ENCODE results near the gene ADORA1.

ADORA1 gene

GRCh38 chr1:203159844-203160243 lies 32.3 kb downstream of the ADORA1 start:
- DNase-seq (ENCODE audit: low read depth): no peak

DNA sequence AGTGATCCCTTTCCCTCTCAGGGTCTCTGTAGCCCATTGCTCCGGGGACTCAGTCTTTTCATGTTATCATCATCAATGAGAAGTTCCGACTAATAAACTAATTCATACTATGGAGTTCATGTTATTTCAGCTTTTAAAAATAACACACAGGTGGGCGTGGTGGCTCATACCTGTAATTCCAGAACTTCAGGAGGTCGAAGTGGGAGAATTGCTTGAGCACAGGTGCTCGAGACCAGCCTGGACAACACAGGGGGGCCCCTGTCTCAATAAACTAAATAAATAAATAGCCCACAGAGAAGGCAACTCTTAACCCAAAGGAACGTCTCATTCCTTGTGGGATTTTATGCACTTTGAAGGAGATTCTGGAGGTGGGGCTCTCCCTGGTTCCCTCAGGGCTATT lies 33.6 kb downstream of the ADORA1 start:
- DNase-seq (ENCODE audit: low read depth): no peak

DNA sequence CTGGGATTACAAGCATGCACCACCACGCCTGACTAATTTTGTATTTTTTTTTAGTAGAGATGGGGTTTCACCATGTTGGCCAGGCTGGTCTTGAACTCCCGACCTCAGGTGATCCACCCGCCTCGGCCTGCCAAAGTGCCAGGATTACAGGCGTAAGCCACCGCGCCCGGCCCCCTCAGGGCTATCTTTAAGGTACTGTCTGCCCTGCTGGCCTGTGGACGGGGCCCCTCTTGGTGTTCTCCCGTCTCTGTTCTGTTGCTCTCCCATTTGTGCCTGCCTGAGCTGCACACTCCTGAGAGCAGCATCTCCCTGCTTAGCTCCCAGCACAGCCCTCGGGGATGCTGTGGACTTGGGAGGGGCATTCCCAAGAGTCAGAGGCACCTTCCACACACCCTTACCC lies 34.2 kb downstream of the ADORA1 start:
- no peak for DNase-seq (ENCODE audit: low read depth)

DNA sequence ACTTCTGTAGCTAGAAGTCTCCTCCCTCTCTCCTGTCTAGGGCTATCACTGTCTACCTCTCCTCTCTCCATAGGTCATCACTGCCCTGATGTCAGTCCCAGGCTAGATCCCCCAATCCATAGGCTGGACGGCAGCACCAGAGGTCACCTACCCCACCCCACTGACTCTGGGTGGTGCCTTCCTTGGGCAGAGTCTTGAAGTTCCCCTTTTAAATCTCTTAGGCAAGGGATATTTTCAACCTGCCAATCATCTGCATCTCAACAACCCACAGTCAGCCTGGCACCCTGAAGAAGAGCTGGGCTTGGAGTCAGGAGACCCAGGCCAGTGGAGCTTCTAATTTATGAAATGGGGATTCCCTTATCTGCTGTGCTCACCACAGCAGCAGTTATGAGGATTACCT lies 34.9 kb downstream of the ADORA1 start:
- no peak for DNase-seq (ENCODE audit: low read depth)

- DNase-seq (ENCODE audit: low read depth): no peak
Measured at GRCh38 chr1:203163891-203164635, 36.5 kb downstream of the ADORA1 start.

DNA sequence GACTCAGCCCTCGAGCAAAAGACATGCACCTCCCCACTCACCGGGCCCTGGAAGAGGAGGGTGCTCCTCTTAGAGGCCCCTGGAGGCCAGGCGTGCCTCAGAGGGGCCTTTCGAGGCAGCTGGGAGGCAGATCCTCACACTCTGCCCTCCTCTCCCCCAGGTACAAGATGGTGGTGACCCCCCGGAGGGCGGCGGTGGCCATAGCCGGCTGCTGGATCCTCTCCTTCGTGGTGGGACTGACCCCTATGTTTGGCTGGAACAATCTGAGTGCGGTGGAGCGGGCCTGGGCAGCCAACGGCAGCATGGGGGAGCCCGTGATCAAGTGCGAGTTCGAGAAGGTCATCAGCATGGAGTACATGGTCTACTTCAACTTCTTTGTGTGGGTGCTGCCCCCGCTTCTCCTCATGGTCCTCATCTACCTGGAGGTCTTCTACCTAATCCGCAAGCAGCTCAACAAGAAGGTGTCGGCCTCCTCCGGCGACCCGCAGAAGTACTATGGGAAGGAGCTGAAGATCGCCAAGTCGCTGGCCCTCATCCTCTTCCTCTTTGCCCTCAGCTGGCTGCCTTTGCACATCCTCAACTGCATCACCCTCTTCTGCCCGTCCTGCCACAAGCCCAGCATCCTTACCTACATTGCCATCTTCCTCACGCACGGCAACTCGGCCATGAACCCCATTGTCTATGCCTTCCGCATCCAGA lies 37.7 kb downstream of the ADORA1 start:
- no peak for DNase-seq (ENCODE audit: low read depth)

DNA sequence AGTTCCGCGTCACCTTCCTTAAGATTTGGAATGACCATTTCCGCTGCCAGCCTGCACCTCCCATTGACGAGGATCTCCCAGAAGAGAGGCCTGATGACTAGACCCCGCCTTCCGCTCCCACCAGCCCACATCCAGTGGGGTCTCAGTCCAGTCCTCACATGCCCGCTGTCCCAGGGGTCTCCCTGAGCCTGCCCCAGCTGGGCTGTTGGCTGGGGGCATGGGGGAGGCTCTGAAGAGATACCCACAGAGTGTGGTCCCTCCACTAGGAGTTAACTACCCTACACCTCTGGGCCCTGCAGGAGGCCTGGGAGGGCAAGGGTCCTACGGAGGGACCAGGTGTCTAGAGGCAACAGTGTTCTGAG lies 38.3 kb downstream of the ADORA1 start:
- no peak for DNase-seq (ENCODE audit: low read depth)

GRCh38 chr1:203166192-203166940 lies 38.8 kb downstream of the ADORA1 start:
- no peak for DNase-seq (ENCODE audit: low read depth)

DNA sequence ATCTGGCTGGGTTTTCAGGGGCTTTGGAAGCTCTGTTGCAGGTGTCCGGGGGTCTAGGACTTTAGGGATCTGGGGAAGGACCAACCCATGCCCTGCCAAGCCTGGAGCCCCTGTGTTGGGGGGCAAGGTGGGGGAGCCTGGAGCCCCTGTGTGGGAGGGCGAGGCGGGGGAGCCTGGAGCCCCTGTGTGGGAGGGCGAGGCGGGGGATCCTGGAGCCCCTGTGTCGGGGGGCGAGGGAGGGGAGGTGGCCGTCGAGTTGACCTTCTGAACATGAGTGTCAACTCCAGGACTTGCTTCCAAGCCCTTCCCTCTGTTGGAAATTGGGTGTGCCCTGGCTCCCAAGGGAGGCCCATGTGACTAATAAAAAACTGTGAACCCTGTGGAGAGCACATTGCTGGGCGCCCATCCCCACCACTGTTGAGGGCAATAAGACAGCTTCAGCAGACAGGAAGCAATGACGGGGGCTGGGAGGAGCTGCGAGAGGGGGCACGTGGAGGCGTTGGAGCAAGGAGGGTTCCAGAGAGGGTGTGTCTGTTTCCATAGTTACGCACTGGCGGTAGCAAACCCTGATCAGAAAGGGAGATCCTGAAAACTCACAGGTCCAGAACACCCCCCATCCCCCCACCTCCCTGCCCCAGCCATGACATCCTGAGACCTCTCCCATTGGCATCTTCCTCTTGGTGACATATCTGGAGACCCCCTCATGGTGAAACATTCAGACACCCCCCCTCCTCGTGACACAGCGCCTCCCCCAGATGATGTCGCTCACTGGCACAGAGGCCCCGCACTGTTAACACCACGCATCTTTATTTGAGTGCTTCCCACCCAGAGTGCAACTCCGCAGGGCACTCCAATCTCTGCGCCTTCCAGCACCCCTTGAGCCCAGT lies 39.7 kb downstream of the ADORA1 start:
- DNase-seq (ENCODE audit: low read depth): no peak

DNA sequence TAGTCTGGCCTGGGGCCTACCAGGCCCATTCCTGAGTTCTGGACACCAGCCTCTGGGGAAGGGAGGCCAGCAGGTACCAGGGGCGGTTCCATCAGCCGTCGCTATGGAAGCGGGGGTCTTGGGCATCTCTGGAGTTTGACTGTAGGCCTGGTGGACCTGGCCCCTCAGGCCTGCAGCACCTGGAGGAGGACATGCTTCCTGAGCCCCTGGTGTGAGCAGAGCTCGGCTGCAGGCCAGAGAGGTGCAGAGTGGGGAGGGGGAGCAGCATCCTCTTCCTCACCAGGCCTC lies 40.3 kb downstream of the ADORA1 start:
- no peak for DNase-seq (ENCODE audit: low read depth)

- no peak for DNase-seq (ENCODE audit: low read depth)
Measured at GRCh38 chr1:203168256-203168786, 40.8 kb downstream of the ADORA1 start.

- DNase-seq (ENCODE audit: low read depth): no peak
Measured at GRCh38 chr1:203168991-203169390, 41.5 kb downstream of the ADORA1 start.

DNA sequence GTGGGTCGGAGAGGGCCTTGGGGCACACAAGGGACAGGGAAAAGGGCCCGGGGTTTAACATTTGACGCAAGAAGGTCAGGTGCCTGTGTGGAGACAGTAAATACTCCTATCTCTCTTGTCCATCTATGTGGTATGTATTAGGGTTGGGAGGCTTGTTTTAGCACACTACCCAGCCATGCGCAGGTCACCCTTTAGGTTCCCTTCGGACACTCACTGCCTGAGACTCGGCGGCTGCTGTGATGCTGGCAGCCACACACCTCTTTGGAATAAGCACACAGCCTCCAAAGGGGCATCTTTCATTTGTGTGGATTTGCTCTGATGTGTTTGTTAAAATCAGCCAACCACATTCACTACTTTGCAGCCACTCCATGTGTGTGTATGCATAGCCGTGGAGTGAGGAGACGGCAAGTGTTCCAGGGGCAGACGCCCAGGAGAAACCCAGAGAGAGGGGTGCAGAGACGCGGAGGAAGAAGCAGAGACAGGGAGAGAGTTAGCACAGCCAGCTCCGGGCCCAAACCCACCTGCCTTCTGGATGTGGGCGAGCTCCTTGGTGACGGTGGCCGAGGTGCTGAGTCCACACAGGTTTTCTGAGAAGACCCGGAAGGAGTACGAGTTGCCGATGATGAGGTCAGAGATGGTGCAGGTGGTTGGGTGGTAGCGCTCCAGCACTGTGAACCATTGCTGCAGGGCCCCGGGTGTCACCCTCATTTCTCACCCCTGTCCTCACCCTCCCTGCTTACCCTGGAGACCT lies 42.4 kb downstream of the ADORA1 start:
- DNase-seq (ENCODE audit: low read depth): no peak

DNA sequence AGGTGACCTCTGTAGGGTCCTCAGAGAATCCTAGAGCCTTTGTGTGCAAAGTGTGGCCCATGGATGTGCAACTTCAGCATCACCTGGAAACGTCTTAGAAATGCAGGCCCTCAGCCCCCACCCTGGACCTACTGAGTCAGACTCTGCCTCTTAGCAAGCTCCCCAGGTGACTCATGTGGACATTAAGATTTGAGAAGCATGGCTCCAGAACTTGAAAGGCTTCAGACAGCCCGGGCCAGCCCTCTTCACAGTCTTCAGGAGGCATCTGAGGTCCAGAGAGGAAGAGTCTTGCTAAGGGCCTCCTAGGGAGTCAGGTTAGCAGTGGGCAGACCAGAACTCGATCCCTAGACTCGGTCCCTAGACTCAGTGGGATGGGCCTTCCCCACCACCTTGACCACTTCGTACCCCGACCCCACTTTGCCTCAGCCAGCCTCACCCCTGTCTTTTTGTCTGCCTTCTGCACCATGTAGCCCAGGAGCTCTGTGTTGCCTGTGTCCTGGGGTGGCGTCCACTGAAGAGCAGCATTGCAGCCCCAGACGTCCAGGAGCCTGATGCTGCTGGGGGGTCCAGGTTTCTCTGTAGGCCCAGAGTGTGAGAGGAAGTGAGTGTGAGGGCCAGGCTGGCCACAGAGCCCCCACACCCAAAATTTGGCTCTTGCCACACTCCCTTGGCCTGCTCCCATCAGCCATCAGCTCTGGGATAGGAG lies 43.3 kb downstream of the ADORA1 start:
- no peak for DNase-seq (ENCODE audit: low read depth)

DNA sequence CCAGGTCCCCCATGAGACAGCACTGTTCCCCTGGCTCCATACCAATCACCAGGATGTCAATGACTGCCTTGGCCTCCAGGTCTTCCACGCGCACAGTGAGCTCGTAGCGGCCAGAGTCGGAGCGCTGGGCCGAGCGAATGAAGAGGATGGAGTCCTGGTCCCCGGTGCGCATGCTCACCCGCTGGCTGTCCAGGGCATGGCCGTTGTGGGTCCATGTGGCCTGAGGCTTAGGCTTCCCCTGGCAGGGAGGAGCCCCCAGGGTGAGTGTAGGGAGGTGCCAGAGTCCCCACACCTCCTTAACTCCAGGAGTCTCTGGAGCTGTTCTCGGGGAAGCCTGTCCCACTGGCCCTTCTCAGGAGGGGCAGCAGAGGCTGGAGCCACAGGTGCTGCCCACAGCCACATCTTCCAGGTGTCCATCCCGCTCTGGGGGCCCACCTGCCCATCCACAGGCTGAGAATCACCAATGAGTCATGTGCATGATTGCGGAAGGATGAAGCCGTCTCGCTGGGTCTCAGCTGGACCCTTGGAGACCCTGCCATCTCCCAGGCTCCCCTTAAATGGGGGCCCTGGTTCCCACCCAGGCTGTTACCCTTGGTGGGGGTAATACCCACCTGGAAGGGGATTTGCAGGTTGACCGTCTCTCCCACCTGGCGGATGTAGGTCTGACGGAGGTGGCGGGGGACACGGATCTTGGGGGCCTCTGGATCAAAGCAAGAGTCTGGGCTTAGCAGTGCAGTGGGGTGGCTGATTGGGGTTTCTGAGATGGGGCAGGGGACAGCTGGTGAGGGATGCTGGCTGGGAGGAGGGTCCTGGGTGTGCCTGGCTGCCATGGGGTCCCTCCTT lies 44.0 kb downstream of the ADORA1 start:
- DNase-seq (ENCODE audit: low read depth): no peak

GRCh38 chr1:203172184-203173010 lies 44.9 kb downstream of the ADORA1 start:
- no peak for DNase-seq (ENCODE audit: low read depth)

- no peak for DNase-seq (ENCODE audit: low read depth)
Measured at GRCh38 chr1:203173011-203173555, 45.6 kb downstream of the ADORA1 start.

- no peak for DNase-seq (ENCODE audit: low read depth)
Measured at GRCh38 chr1:203173566-203173965, 46.0 kb downstream of the ADORA1 start.
